Astrocyte (in vitro differentiated cells and primary cell): Measurements from ENCODE around the gene KCNQ1.

Experiments
- CTCF ChIP-seq: IDR thresholded peaks from 2 replicates; pipeline ENCODE4 v1.5.1; 2011; ENCODE audit warnings: low read depth, mild to moderate bottlenecking, inconsistent platforms, low read length, moderate library complexity; ENCODE audit not compliant: insufficient read depth
- EZH2 ChIP-seq: IDR thresholded peaks from 2 replicates; pipeline ENCODE4 v1.6.1; 2012; ENCODE audit warnings: mild to moderate bottlenecking, low read length, inconsistent platforms; ENCODE audit not compliant: insufficient read depth

- TF ChIP-seq CTCF (no peak), EZH2 (no peak)
Observed at GRCh38 chr11:2762451-2762850, 317.6 kb downstream of the KCNQ1 start.
